Renal cortex interstitium (tissue), 11 donors: ENCODE results near the gene NCOA7. TPM values are rescaled to one million over a fixed set of nuclear protein-coding genes. Genes with fewer than 3 reads are reported as not detected.

ENCODE experiments used
- DNase-seq, 11 donors: peaks; one replicate each; pipeline ENCODE4 v3.0.0-alpha.2; 2013; ENCODE audit warnings: low read depth in 9 of 11, low spot score in 4 of 11; ENCODE audit errors: extremely low read depth in 1 of 11
- polyA plus RNA-seq, 3 donors: library from polyadenylated mRNA; unstranded; fragments of 120-200 nt; gene quantifications; one replicate each; pipeline ENCODE4 v1.2.1, GENCODE V29; 2013; ENCODE audit not compliant: insufficient read length in 3 of 3

The NCOA7 gene
- polyA plus RNA-seq, 3 donors: 41.2 to 55.2 (median 47.1) TPM

- DNase-seq: peak in 5 of 11 donors; percentile 29 to 61 (median 38)
Measured at GRCh38 chr6:125821825-125822281, 31.1 kb downstream of the NCOA7 start.

DNA sequence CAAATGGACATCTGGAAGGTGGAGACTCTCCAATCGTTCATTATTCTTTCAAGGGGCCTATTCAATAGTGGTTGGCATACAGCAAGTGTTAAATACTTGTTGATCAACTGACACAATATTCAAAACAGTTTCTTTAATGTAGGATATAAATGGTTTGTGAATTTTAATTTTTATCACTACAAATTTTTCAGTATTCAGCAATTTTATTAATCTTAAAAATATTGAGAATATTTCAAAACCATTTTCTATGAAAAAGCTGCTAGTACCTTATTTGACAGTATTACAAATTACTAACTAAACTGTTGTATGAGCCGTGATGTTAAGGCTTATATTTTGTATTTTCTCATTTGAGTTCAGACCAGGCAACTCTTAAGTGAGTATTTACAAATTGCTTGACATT is 32.4 kb downstream of the NCOA7 start:
- DNase-seq: no peak

- DNase-seq: no peak
Measured at GRCh38 chr6:125824946-125825771, 34.4 kb downstream of the NCOA7 start.

DNA sequence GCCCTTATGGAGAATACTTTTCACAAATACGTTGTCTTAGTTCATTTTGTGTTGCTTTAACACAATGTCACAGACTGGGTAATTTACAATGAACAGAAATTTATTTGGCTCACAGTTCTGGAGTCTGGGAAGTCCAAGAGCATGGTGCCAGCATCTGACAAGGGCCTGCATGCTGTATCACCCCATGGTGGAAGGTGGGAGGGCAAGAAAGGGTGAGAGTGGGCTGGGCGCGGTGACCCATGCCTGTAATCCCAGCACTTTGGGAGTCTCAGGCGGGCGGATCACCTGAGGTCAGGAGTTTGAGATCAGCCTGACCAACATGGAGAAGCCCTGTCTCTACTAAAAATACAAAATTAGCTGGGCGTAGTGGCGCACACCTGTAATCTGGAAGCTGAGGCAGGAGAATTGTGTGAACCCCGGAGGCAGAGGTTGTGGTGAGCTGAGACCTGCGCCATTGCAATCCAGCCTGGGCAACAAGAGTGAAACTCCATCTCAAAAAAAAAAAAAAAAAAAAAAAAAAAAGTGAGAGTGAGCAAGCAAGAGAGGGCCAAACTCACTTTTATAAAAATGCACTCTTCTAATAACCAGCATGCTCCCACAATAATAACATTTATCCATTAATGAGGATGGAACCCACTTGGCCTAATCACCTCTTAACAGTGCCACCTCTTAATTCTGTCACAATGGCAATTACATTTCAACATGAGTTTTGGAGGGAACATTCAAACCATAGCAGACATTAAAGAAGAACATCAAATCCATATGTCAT is 36.1 kb downstream of the NCOA7 start:
- DNase-seq: no peak

GRCh38 chr6:125827788-125828320 is 37.1 kb downstream of the NCOA7 start:
- no peak for DNase-seq

- DNase-seq: no peak
Measured at GRCh38 chr6:125828476-125829039, 37.8 kb downstream of the NCOA7 start.

DNA sequence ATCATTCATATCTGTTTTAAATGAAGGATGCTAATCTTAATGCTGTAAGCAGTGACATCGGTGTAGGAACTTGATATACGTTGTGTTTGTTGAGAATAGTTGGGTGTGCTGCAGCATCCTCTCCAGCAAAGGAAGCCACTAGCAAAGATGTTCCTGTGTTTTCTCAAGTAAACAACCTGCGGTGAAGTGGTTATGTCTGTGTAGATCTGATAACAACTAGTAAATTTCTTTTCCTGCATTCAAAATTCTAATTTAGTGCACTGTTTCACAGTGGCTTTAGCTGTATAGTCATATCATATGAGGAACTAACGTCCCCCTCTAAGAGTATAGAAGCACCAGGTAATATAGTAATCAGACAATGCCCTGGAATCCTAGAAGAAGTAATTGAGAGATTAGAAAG is 38.7 kb downstream of the NCOA7 start:
- no peak for DNase-seq

DNA sequence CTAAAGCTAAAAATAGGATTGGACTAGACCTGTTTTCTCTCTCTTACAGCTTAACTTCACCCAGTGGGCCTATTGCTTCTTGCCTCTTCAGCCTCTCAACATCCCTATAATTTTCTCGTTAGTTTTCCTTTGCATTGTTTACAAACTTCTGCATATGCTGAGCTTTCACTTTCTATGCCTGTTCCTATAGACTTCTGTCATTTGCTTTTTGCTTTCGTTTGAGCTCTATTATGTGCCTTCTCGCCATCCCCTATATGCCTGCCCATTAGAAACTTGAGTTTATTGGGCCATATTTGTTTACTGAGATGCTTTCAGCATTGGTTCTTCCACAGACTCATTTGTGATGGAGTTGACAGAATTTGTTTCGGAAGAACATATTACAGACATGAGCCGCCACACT is 40.9 kb downstream of the NCOA7 start:
- DNase-seq: no peak

DNA sequence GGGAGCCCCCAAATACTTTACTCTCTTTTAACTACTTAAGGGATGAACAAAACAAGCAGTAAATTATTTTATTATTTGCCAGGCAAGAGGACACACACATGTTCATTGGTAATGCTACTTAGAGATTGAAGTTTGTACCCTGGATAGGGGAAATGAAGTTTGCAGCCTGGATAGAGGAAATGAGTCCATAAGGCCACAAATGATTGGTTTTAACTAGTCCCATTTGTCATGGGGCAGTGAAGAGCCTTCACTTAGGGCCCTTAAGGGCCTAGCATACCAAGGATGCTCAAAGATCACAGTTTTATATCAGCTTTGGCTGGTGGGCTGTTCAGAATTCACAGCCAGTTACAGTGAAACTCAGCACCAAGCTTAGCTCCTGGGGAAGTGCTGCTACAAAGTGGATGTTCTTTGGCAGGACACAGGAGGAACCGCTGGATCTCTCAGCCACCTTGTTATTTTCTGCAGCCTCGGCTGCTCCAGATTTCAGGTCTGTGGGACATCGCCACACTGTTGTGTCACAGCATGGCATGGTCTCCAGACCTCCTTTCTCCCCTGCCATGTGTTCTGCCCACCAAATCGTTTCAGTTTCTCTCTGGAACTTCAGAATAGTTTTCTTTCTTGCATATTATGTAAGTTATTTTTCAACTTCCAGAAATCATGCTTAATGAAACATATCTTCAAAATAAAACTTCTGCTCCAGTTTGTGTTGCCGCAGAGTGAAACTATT is 41.8 kb downstream of the NCOA7 start:
- no peak for DNase-seq

GRCh38 chr6:125834348-125834747 is 43.6 kb downstream of the NCOA7 start:
- DNase-seq: no peak

GRCh38 chr6:125835221-125835744 is 44.5 kb downstream of the NCOA7 start:
- DNase-seq: no peak

- no peak for DNase-seq
Measured at GRCh38 chr6:125836466-125836865, 45.7 kb downstream of the NCOA7 start.

DNA sequence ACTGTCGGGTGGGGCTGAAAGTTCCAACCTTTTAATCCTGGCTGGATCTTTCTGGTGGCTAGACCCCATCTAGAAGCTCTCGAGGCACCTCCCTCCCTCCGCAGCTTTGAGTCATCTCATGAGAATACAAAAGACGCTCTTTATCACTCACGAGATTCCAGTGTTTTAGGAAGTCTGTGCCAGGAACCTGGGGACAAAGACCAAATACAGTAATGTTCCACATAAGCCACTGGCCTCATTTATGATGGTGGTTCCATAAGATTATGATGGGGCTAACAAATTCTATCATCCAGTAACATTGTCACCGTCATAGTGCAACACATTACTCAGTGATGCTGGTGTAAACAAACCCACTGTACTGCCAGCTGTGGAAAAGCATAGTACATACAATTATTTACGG is 48.7 kb downstream of the NCOA7 start:
- DNase-seq: no peak

GRCh38 chr6:125839879-125840278 is 49.1 kb downstream of the NCOA7 start:
- DNase-seq: no peak

- DNase-seq: no peak
Measured at GRCh38 chr6:125841356-125842090, 50.8 kb downstream of the NCOA7 start.

DNA sequence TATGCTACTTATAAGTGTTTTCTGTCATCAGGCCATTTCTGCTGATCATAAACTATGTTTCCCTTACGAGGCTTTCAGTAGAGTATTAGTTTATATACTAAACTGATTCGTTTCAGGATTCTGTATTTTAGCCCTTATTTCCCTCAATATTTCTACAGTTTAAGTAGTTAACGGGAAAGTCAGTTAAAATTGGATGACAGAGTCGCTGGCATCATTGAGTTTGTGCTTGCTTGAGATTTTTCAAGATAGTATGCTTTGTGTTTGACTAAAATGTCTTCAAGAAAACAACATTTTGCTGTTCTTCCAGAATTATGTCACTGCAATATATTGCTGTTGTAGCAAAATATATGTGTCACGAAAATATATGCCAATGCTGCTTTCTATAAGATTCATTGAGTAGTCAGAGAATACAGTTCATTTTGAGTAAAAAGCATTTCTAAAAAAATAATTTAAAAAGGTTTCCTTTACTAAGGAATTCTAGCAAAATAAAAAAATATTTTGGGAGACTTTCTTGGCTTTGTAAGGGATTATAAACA is 51.4 kb downstream of the NCOA7 start:
- no peak for DNase-seq

GRCh38 chr6:125843593-125843992 is 52.8 kb downstream of the NCOA7 start:
- no peak for DNase-seq

DNA sequence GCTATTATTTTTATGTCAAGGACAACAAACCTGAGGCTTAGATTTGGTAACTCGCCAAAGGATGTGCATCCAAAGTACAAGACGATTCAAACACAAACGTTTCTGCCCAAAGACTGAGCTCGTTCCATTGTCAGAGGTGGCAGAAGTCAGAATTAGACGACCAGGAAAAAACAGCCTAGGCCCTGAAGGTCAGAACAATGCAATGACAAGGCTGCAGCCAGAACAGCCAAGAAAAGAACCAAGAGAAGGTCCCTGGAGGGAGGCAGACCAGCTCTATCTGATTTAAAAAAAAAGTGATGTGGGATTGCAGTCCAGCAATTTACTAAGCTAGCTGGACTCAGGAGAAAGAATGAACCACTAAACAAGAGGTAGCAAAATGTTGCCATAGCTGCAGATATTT is 54.2 kb downstream of the NCOA7 start:
- DNase-seq: no peak
